Peyer's patch (tissue), 4 donors: Measurements from ENCODE around the gene NAGA. TPM values are rescaled to one million over a fixed set of nuclear protein-coding genes. Genes with fewer than 3 reads are reported as not detected.

ENCODE experiments used
- DNase-seq, 3 donors: peaks; one replicate each; pipeline ENCODE4 v3.0.0-alpha.2; 2017 to 2019
- H3K27ac ChIP-seq, 4 donors: fragments of 200-600 bp; sonication (generic); one replicate each; pipeline ENCODE4 v1.5.1; 2016 to 2019
- H3K27me3 ChIP-seq, 2 donors: fragments of 200-600 bp; sonication (generic); one replicate each; pipeline ENCODE4 v1.5.1; 2019
- H3K36me3 ChIP-seq, 3 donors: fragments of 200-600 bp; sonication (generic); one replicate each; pipeline ENCODE4 v1.5.1; 2016 to 2019
- H3K4me1 ChIP-seq, 4 donors: fragments of 200-600 bp; sonication (generic); one replicate each; pipeline ENCODE4 v1.5.1; 2016 to 2019
- H3K4me3 ChIP-seq, 4 donors: fragments of 200-600 bp; sonication (generic); 1 replicate in 3 of 4; 2 replicates in 1 of 4; pipeline ENCODE4 v1.5.1; 2016 to 2019; ENCODE audit warnings: mild to moderate bottlenecking in 1 of 4
- H3K9me3 ChIP-seq, 4 donors: fragments of 200-600 bp; sonication (generic); one replicate each; pipeline ENCODE4 v1.5.1; 2016 to 2019; ENCODE audit warnings: mild to moderate bottlenecking in 1 of 4
- CTCF ChIP-seq, 6 experiments: fragments of 450-650 bp in 4 of 6; fragments of 200-600 bp in 2 of 6; sonication (generic) in 1 of 6; IDR thresholded peaks; one replicate each; pipeline ENCODE4 v1.5.1; 2017 to 2019; ENCODE audit warnings: antibody characterized with exemption in 6 of 6, mild to moderate bottlenecking in 3 of 6, moderate library complexity in 1 of 6
- POLR2A ChIP-seq, 2 donors: fragments of 450-650 bp; IDR thresholded peaks; one replicate each; pipeline ENCODE4 v1.5.1; 2017; ENCODE audit warnings: antibody characterized with exemption in 2 of 2, mild to moderate bottlenecking in 2 of 2, moderate library complexity in 2 of 2
- total RNA-seq, 4 donors: library from RNA; depleted of rRNA; stranded (reverse); fragments of >200 nt; gene quantifications; one replicate each; pipeline ENCODE4 v1.1.0, GENCODE V29; 2016

The NAGA gene
- total RNA-seq, 4 donors from 2014 or later = 31.4 to 102 (median 86.9) TPM

DNA sequence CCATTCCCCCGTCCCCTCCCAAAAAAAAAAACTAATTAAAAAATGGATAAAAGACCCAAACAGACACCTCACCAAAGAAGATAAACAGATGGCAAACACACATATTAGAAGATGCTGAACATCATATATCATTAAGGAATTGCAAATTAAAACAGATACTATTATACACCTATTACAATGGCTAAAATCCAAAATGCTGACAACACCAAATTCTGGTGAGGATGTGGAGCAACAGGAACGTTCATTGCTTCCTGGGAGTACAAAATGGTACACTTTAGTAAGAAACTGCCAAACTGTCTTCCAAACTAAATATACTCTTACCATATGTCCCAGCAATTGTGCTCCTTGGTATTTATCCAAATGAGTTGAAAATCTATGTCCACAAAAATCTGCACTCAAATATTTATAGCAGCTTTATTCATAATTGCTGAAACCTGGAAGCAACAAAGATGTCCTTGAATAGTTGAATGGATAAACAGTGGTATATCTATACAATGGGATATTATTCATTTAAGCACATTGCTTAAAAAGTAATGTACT is 19.9 kb downstream of the NAGA start:
- no peak for DNase-seq
- Histone ChIP-seq H3K27ac (no peak overlapping the region), H3K27me3 (no peaks in the 10 kb centered on the region), H3K4me3 (no peak overlapping the region), H3K9me3 (no peaks in the 10 kb centered on the region), H3K36me3 (no peaks in the 10 kb centered on the region), H3K4me1 (no peaks in the 10 kb centered on the region)
- TF ChIP-seq POLR2A (IDR thresholded peaks at IDR 0.05) = no peak
- TF ChIP-seq CTCF (IDR thresholded peaks at IDR 0.05) = no peak

- no peaks in the 10 kb centered on the region for H3K4me1 ChIP-seq
- H3K27ac ChIP-seq = no peak overlapping the region
- H3K9me3 ChIP-seq = peaks cover 0 to 8% (median 0%) of the 10 kb centered on the region in 4 donors
- TF ChIP-seq CTCF (IDR thresholded peaks at IDR 0.05) (no peak), POLR2A (IDR thresholded peaks at IDR 0.05) (no peak)
- no peaks in the 10 kb centered on the region for H3K36me3 ChIP-seq
- H3K4me3 ChIP-seq = no peak overlapping the region
- no peaks in the 10 kb centered on the region for H3K27me3 ChIP-seq
- no peak for DNase-seq
These were observed 28.8 kb downstream of the NAGA start for GRCh38 chr22:42041784-42042183.

DNA sequence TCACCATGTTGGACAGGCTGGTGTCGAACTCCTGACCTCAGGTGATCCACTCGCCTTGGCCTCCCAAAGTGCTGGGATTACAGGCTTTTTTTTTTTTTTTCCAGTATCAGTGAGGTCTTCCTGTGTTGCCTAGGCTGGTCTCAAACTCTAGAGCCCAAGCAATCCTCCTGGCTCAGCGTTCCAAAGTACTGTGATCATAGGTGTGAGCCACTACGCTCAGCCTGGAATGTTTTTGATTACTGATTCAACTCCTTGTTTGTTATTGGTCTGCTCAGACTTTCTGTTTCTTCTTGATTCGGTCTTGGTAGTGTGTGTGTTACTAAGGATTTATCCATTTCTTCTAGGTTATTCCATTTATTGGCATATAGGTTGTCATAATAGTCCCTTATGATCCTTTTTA is 31.3 kb downstream of the NAGA start:
- no peaks in the 10 kb centered on the region for H3K4me1 ChIP-seq
- peaks cover 0 to 8% (median 0%) of the 10 kb centered on the region in 4 donors for H3K9me3 ChIP-seq
- no peaks in the 10 kb centered on the region for H3K36me3 ChIP-seq
- TF ChIP-seq CTCF (IDR thresholded peaks at IDR 0.05) (no peak), POLR2A (IDR thresholded peaks at IDR 0.05) (no peak)
- no peak overlapping the region for H3K4me3 ChIP-seq
- H3K27me3 ChIP-seq = no peaks in the 10 kb centered on the region
- no peak overlapping the region for H3K27ac ChIP-seq
- DNase-seq = no peak

DNA sequence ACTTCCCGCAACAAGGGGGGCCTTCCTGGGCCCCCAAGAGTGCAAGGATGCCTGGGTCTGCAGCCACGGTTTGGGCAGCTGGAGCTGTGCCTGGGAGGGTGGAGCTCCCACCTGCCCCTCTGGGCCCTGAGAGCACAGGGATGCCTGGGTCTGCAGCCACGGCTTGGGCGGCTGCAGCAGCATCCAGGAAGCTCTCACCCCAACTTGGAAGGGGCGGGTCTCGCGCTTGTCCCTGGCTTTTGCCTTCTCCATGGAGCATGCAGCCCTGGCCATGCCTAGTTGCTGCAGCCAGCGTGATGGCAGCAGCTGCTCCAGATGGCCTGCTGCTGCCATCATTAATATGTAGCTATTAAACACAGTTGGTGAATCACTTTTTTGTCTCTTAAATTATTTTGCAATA is 35.4 kb downstream of the NAGA start:
- DNase-seq = no peak
- H3K9me3 ChIP-seq = peaks cover 0 to 8% (median 0%) of the 10 kb centered on the region in 4 donors
- H3K4me3 ChIP-seq = no peak overlapping the region
- no peak overlapping the region for H3K27ac ChIP-seq
- no peaks in the 10 kb centered on the region for H3K36me3 ChIP-seq
- no peaks in the 10 kb centered on the region for H3K4me1 ChIP-seq
- no peaks in the 10 kb centered on the region for H3K27me3 ChIP-seq
- no peak for TF ChIP-seq CTCF (IDR thresholded peaks at IDR 0.05)
- no peak for TF ChIP-seq POLR2A (IDR thresholded peaks at IDR 0.05)

DNA sequence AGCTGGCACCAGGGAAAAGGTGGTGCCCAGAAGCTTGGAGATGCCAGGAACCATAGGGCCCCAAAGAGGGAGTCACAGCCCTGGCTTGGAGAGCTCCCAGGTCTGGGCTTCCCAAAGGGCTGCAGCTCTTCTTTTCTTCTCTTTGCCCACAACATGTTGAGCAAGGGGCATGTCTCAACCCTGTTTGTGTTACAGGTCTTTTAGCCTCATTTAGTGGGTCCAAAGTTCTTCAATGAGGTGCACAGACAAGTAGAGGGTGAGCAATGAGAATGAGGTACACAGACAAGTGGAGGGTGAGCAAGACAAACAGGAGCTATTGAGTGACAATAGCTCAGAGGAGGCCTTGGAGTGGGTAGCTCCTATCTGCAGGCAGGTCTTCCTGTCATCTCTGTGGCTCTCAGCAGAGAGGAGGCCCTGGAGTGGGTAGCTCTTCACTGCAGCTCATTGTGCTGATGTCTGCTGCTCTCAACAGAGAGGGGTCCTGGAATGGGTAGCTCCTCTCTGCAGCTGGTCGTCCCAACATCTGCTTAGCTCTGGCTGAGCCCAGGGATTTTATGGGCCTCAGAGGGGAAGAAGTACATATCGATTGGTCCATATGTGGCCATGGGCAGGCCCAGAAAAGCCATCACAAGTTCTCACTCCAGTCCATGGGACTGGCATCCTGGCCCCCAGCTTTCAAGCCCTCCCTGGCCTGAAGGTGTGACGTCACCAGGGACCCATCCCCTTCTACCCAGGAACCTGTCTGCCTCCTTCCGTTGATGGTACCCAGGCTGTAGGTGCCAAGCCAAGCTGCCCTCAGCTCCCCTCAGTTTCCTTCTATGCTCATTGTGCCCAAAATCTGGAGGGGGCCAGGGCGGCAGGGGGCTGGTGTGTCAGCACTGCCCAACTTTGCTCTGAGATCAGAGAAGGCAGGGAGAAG is 37.1 kb downstream of the NAGA start:
- H3K36me3 ChIP-seq = no peaks in the 10 kb centered on the region
- DNase-seq = no peak
- no peak overlapping the region for H3K27ac ChIP-seq
- no peaks in the 10 kb centered on the region for H3K4me1 ChIP-seq
- no peaks in the 10 kb centered on the region for H3K27me3 ChIP-seq
- no peak overlapping the region for H3K4me3 ChIP-seq
- peaks cover 0 to 8% (median 0%) of the 10 kb centered on the region in 4 donors for H3K9me3 ChIP-seq
- TF ChIP-seq POLR2A (IDR thresholded peaks at IDR 0.05) (no peak), CTCF (IDR thresholded peaks at IDR 0.05) (no peak)
